ENCODE data around the gene ZHX3.

The ZHX3 gene

GRCh38 chr20:41287327-41287726 is 30.2 kb downstream of the ZHX3 start:
- TF ChIP-seq EZH2phosphoT487 (IDR thresholded peaks at IDR 0.05; ENCODE audit: borderline replicate concordance, low read length) (no peak), CTCF (IDR thresholded peaks at IDR 0.05; ENCODE audit: low read depth, low read length, poor library complexity, severe bottlenecking) (no peak)

DNA sequence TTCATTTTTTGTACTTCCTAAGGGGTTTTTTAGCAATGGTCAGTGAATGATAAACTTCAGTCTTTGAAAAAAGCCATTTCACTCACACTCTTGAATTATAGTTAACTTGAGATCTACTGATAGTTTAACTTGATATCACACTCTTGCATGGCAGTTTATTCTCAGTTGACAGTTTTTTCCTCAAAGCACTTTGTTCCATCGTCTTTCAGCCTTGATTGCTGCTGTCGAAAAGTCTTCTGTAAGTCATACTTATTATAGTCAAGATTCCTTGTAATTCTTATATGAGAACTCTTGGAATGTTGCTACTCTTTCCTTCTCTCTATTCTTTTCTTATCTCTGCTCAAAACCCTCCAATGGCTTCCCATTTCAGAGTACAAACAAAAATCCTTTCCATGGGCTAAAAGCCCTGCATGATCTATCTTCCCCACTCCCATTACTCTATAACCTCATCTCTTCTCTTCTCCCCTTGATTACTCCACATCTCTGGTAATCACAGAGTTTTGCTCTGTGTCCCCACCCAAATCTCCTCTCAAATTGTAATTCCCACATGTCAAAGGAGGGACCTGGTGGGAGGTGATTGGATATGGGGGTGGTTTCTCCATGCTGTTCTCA is 31.2 kb downstream of the ZHX3 start:
- Histone ChIP-seq H3K4me1 (ENCODE audit: control insufficient read depth, low read length) (no peaks in the 10 kb centered on the region), H3K9me3 (ENCODE audit: control insufficient read depth, insufficient read depth, low read length) (peaks cover 13% of the 10 kb centered on the region; the same call in 1 of the 2 replicates), H3K4me3 (ENCODE audit: low read length) (no peak overlapping the region), H4K20me1 (ENCODE audit: control insufficient read depth, insufficient read depth, low read depth, low read length) (no peaks in the 10 kb centered on the region), H3F3A (ENCODE audit: control insufficient read depth, insufficient read depth) (no peaks in the 10 kb centered on the region), H3K27me3 (ENCODE audit: control insufficient read depth, low read length) (no peaks in the 10 kb centered on the region), H3K36me3 (ENCODE audit: control insufficient read depth, low read length) (no peaks in the 10 kb centered on the region), H3K4me2 (ENCODE audit: low read length) (no peak overlapping the region), H3K79me2 (ENCODE audit: control insufficient read depth, low read length) (no peaks in the 10 kb centered on the region), H3K9me2 (replicated peaks; ENCODE audit: control insufficient read depth, low read length) (no peaks in the 10 kb centered on the region), H3K27ac (ENCODE audit: low read depth, low read length) (no peak overlapping the region)
- TF ChIP-seq EZH2phosphoT487 (IDR thresholded peaks at IDR 0.05; ENCODE audit: borderline replicate concordance, low read length) (no peak), CTCF (IDR thresholded peaks at IDR 0.05; ENCODE audit: low read depth, low read length, poor library complexity, severe bottlenecking) (no peak)

More at GRCh38 chr20:41287327-41287726, 30.2 kb downstream of the ZHX3 start:
- Histone ChIP-seq H3K4me1 (ENCODE audit: control insufficient read depth, low read length) (no peaks in the 10 kb centered on the region), H4K20me1 (ENCODE audit: control insufficient read depth, insufficient read depth, low read depth, low read length) (no peaks in the 10 kb centered on the region), H3K27me3 (ENCODE audit: control insufficient read depth, low read length) (no peaks in the 10 kb centered on the region), H3K27ac (ENCODE audit: low read depth, low read length) (no peak overlapping the region), H3K36me3 (ENCODE audit: control insufficient read depth, low read length) (no peaks in the 10 kb centered on the region), H3K79me2 (ENCODE audit: control insufficient read depth, low read length) (no peaks in the 10 kb centered on the region; the same call in 1 of the 2 replicates), H3K4me3 (ENCODE audit: low read length) (no peak overlapping the region), H3K9me2 (replicated peaks; ENCODE audit: control insufficient read depth, low read length) (no peaks in the 10 kb centered on the region), H3K9me3 (ENCODE audit: control insufficient read depth, insufficient read depth, low read length) (peaks cover 13% of the 10 kb centered on the region; the same call in 1 of the 2 replicates), H3F3A (ENCODE audit: control insufficient read depth, insufficient read depth) (no peaks in the 10 kb centered on the region), H3K4me2 (ENCODE audit: low read length) (no peak overlapping the region)

DNA sequence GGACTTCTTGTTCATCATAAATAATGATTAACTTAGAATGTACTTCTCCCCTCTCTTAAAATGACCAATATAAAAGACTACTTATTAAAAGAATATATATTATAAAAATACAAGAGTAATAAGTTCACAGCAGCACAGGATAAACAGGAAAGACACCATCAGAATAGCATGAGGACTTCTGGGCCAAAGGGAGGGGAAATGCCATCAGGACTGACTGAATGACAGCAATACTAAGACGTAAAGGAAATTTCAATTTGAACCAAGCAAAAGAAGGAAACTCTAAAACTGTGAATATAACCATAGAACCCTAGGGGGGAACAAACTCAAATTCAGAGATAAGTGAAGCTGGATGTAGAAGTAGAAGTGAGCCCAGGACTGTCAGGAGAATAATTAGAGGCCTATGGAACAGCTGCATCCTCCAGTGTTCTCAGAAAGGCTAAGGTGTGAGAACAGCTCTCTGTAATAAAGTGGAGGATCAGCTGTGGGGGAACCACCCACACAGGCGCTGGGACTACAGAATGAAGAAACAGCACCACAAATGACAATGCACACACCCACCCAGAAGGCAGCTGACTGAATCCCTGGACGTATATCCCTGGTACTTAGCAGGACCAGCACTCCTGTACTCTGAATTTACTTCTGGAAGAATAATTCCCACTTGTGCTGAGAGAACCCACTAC is 37.8 kb downstream of the ZHX3 start:
- Histone ChIP-seq H3K79me2 (ENCODE audit: control insufficient read depth, low read length) (no peaks in the 10 kb centered on the region), H3K36me3 (ENCODE audit: control insufficient read depth, low read length) (no peaks in the 10 kb centered on the region), H3K9me3 (ENCODE audit: control insufficient read depth, insufficient read depth, low read length) (no peaks in the 10 kb centered on the region), H3F3A (ENCODE audit: control insufficient read depth, insufficient read depth) (no peaks in the 10 kb centered on the region), H3K4me2 (ENCODE audit: low read length) (no peak overlapping the region), H3K9me2 (replicated peaks; ENCODE audit: control insufficient read depth, low read length) (no peaks in the 10 kb centered on the region), H3K27me3 (ENCODE audit: control insufficient read depth, low read length) (no peaks in the 10 kb centered on the region), H4K20me1 (ENCODE audit: control insufficient read depth, insufficient read depth, low read depth, low read length) (no peaks in the 10 kb centered on the region), H3K4me3 (ENCODE audit: low read length) (no peak overlapping the region), H3K4me1 (ENCODE audit: control insufficient read depth, low read length) (no peaks in the 10 kb centered on the region), H3K27ac (ENCODE audit: low read depth, low read length) (no peak overlapping the region)
- TF ChIP-seq CTCF (IDR thresholded peaks at IDR 0.05; ENCODE audit: low read depth, low read length, poor library complexity, severe bottlenecking), result no peak
- TF ChIP-seq EZH2phosphoT487 (IDR thresholded peaks at IDR 0.05; ENCODE audit: borderline replicate concordance, low read length), result no peak

All from DOHH2 (cell line).